Stimulated activated CD8-positive, alpha-beta memory T cell treated with anti-CD3 and anti-CD28 coated beads, Interleukin-12 subunit alpha, Interleukin-12 subunit beta, amount 100 ng/mL, for 1 hour (primary cell): ENCODE results near the gene NTHL1.
"Not testable (repeated sequence)": the region's sequence is repeated elsewhere in the genome, so short reads cannot be mapped to it uniquely, and the experiment has no call there.

Source experiments
- DNase-seq: peaks from one replicate; pipeline ENCODE4 v3.0.0-alpha.2; 2020; ENCODE audit warnings: low read depth

The NTHL1 gene

GRCh38 chr16:2040787-2041522 lies 6.7 kb downstream of the NTHL1 start:
- DNase-seq, result no peak

GRCh38 chr16:2040041-2040786 lies 7.4 kb downstream of the NTHL1 start:
- no peak for DNase-seq

- DNase-seq, result no peak
Measured at GRCh38 chr16:2039274-2040031, 8.2 kb downstream of the NTHL1 start.

- DNase-seq, result no peak
Measured at GRCh38 chr16:2038382-2039231, 9.0 kb downstream of the NTHL1 start.

GRCh38 chr16:2037647-2038381 lies 9.8 kb downstream of the NTHL1 start:
- DNase-seq, result no peak

GRCh38 chr16:2037115-2037514 lies 10.5 kb downstream of the NTHL1 start:
- no peak for DNase-seq

GRCh38 chr16:2036200-2036966 lies 11.3 kb downstream of the NTHL1 start:
- DNase-seq, result no peak

GRCh38 chr16:2035431-2036199 lies 12.0 kb downstream of the NTHL1 start:
- no peak for DNase-seq

GRCh38 chr16:2034696-2035430 lies 12.8 kb downstream of the NTHL1 start:
- no peak for DNase-seq

GRCh38 chr16:2033909-2034695 lies 13.5 kb downstream of the NTHL1 start:
- not testable (repeated sequence) for DNase-seq

- no peak for DNase-seq
Measured at GRCh38 chr16:2033057-2033908, 14.4 kb downstream of the NTHL1 start.

- no peak for DNase-seq
Measured at GRCh38 chr16:2032285-2033056, 15.2 kb downstream of the NTHL1 start.

- no peak for DNase-seq
Measured at GRCh38 chr16:2031081-2031577, 16.5 kb downstream of the NTHL1 start.

- no peak for DNase-seq
Measured at GRCh38 chr16:2030036-2030435, 17.6 kb downstream of the NTHL1 start.

- no peak for DNase-seq
Measured at GRCh38 chr16:2029350-2029749, 18.3 kb downstream of the NTHL1 start.

- no peak for DNase-seq
Measured at GRCh38 chr16:2028620-2029220, 18.9 kb downstream of the NTHL1 start.
